ENCODE data around the gene HEATR5A. TPM values are rescaled to one million over a fixed set of nuclear protein-coding genes. Genes with fewer than 3 reads are reported as not detected.

The HEATR5A gene
- total RNA-seq, 1 experiment from 2014 or later = 13.2 TPM

GRCh38 chr14:31426663-31427062 is 6.3 kb upstream of the HEATR5A start:
- DNase-seq (ENCODE audit: low read depth) = no peak

GRCh38 chr14:31425905-31426304 is 5.6 kb upstream of the HEATR5A start:
- DNase-seq (ENCODE audit: low read depth) = no peak

DNA sequence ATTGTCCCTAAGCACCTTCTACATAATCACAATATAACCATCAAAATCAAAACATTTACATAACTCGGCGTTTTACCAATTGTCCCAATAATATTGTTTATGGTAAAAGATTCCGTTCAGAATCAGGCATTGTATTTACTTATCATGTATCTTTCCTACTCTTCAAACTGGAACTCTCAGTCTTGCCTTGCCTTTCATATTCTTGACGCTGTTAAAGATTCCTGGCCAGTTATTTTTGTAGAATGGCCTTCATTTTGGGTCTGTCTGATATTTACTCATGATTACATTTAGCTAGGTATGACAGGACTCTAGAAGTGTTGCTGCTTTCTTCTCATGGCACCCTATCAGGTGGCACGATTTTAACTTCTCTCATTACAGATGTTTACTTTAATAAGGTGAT is 850 bp upstream of the HEATR5A start:
- DNase-seq (ENCODE audit: low read depth) = no peak

DNA sequence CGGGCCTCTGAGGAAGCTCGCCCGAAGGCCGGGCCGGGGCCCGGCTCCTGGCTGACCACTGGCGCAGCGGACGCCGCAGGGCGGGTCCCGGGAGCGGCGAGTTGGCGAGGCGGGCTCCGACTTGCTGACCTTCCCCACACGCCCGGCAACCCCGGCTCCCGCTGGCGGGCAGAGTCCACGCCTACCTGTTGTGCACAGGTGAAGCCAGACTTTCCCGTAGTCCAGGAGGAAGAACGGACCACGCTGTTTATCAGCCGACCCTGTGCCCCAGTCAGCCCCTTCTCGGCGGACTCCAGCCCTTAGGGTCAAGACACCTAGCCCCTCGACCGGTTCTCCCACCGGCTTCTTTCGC is 407 bp downstream of the HEATR5A start:
- peak; percentile 31 for DNase-seq (ENCODE audit: low read depth)

- peak; percentile 2 for DNase-seq (ENCODE audit: low read depth)
Measured at GRCh38 chr14:31419179-31419966, 977 bp downstream of the HEATR5A start.

DNA sequence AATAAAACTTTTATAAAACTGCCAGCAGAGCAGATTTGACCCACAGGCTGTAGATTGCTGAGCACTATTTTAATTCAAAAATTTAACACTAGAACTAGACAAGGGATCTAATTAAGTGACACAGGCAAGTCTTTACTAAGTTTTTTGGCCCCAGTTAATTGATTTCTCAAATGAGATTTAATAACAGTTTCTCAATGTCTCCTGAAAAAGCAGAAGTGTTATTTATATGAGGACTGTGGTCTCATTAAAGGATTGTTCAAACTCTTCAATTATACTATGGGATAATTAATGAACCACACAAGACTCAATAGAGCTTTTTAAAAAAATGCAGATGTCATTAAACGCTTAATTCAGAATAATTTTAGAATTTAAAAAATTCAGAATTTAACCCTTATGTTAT is 1.9 kb downstream of the HEATR5A start:
- DNase-seq (ENCODE audit: low read depth) = no peak

DNA sequence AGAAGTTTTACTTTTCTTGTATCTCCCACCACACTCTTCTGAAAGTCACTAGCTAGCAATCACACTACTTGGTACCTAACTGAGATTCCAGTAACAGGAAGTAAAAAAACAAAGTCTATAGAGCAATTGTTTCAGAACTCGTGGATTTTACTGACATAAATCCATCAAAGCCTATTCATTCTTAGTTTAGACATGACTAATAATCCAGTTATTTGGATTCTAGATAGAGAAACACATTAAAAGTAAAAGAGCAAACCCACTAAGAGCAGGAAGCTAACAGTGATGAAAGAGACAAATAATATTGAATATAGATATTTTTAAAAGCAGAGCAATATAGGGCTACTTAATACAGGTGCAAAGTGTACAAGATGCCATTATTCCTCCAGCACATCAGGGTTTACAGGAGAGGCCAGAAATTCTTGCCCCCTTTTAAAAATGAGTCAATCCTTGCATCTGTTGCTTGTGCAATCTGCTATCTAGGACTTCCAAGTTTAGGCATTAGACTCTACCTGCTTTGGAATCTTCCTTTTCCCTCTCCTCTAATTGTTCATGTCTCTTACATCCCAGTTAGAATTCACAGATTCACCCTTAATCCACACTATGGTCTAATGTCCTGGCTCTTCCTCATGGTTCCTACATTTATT is 6.0 kb downstream of the HEATR5A start:
- peak; percentile 49 for DNase-seq (ENCODE audit: low read depth)

DNA sequence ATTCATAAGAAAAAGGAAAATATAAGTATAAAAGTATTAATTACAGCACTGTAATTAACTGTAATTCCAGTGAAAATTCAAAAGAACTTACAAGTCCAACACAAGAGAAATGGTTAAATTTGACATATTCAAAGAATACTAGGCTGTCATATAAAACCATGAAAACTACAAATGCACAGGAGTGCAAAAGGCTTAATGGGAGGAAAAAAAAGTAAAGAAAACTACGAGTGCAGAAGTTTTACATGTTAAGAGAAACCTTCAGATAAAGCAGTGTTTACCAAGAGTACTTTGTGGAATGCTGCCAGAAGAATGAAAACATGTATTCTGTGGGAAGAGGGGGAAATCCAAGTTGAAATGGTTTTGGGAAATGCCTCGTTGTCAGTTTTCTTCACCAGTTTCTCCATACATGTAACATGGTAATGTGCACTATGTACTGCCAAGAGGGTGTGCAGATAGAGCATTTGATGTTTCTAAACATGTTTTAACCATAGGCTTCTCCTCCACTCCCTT is 9.1 kb downstream of the HEATR5A start:
- DNase-seq (ENCODE audit: low read depth) = no peak

GRCh38 chr14:31410048-31410650 is 10.2 kb downstream of the HEATR5A start:
- no peak for DNase-seq (ENCODE audit: low read depth)

DNA sequence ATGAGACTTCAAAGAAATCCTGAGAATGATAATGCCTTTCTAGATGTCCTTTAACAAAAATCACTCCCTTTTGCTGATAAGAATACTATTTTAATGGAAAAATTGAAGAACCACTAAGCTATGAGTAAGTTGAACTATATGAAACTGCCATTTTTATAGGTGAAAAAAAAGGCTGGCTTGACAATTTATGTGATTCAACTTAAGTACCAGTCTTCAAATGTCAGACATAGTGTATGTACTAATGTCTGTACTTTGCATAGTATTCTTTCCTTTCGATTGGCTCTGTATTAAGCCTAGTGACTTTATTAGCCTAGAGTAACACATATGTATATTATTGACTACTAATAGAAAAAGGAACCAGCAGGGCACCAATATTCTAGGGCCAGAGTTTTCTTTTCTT is 11.9 kb downstream of the HEATR5A start:
- DNase-seq (ENCODE audit: low read depth) = no peak

DNA sequence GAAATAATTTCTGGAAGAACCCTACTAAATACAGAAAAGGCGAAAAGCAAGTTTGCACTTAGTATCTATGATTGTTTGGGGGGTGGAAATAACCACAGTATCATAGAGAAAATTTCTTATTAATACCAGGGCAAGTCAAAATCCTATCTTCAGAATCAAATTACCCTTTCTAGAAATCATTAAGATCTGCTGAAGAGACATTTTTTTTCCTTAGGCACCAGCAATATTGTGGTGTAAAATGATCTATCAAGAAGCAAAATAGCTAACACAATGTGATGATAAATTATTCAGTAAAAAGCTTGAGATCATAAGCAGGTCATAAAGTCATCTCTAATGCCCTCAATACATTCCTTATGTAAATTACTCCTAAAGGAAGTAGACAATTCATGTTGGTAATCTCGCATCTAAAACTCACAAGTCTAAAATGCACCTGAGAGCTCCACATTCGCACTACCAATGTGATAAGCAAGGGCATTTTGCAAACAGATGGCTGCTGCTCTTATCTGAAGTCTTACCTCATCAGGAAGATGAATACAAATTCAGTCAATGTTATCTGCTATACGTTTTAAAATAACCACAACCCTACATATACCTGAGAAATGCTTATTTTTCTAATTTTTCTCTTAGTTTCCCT is 14.6 kb downstream of the HEATR5A start:
- no peak for DNase-seq (ENCODE audit: low read depth)

DNA sequence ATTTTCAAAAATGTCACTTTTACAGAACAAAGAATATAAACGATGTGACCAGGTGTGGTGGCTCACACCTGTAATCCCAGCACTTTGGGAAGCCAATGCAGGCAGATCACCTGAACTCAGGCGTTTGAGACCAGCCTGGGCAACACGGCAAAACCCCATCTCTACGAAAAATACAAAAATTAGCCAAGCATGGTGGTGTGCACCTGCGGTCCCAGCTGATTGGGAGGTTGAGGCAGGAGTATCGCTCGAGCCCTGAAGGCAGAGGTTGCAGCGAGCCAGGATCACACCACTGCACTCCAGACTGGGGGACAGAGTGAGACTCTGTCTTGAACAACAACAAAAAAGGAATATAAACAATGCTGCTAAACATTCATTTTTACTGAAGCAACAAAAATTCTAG is 15.2 kb downstream of the HEATR5A start:
- DNase-seq (ENCODE audit: low read depth) = no peak

GRCh38 chr14:31403707-31404106 is 16.6 kb downstream of the HEATR5A start:
- DNase-seq (ENCODE audit: low read depth) = no peak

GRCh38 chr14:31402764-31403439 is 17.4 kb downstream of the HEATR5A start:
- DNase-seq (ENCODE audit: low read depth) = no peak

DNA sequence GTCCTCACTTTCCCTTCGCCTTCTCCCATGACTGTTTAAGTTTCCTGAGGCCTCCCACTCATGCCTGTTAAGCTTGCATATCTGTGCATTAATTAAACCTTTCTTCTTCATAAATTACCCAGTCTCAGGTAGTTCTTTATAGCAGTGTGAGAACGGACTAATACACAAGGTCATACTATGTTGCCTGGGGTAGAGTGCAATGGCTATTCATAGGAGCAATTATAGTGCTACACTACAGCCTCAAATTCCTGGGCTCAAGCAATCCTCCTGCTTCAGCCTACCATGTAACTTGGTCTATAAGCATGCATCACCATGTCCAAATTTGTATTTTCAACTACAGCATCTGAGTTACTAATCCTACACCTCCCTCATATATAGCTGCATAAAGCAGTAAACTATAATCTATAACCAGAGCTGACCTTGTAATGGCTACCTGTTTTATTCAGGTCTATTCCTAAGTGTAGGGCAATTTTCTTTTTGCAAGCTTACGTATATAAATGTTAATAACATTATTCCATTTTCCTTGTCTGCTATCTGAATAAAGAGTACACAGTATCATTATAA is 18.9 kb downstream of the HEATR5A start:
- DNase-seq (ENCODE audit: low read depth) = no peak

DNA sequence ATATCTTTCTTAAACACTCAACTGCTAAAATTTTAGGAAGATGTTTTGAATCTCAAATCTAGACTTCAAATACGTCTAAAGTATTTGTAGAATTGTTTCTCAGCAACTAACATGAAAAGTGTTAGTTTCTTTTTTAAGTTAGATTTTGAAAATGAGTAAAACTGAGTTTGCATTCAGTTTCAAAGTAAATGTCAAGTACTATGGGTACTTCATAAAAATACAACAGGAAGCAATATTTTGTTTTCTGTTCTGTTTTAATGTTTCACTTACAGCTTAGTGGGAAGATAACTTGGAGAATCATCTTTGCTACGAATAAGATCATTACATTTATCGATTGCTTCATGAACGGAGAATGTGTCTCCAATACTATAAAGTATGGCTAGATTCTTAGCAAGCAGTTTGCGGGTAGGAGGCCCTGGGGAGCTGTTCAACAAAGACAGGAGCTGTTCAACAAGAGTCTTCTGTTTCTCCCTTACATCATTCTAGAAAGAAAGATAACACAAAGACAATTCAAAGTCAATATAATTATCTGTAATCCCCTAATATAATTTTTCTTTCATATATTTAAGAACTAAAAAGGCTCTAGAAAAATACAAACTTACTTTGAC is 20.2 kb downstream of the HEATR5A start:
- no peak for DNase-seq (ENCODE audit: low read depth)

DNA sequence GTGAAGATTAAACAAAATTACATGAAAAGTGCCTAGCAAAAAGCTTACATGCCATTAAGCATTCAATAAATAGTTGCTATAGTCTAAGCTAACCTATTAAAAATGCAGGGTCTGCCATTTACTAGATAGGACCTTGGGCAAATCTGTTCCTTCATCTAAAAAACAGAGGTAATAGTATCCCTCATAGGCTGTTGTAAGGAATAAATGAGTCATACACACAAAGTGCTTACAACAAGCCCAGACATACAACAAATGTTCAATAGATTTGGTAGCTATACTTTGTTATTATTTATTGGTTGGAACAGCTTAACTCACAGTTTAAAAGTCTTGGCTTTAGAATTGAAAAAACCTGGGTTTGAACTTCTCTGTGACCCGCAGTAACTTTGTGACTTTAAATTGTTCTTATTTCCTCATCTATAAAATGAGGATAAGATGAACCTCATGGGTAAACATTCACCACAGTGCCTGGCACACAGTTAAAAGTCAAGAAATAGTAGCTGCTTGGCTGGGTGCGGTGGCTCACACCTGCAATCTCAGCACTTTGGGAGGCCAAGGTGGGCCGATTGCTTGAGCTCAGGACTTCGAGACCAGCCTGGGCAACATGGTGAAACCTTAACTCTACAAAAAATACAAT is 24.7 kb downstream of the HEATR5A start:
- no peak for DNase-seq (ENCODE audit: low read depth)

DNA sequence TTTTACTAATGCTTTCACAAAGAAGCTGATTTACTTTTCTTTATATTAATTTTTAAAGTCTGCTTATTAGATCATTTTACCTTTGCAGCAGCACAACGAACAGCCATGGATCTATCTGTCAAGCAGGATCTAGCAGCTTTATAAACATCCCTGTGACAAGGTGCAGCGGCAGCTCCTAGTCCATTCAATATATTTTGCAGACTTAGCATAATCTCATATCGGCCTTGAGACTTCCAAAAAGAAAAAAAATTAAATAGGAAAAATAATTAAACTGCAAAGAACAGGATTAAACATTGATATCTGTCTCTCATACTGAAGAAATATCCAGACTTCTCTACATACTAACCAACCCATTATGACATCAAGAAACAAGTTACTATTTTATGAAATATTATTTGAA is 25.2 kb downstream of the HEATR5A start:
- DNase-seq (ENCODE audit: low read depth) = no peak

DNA sequence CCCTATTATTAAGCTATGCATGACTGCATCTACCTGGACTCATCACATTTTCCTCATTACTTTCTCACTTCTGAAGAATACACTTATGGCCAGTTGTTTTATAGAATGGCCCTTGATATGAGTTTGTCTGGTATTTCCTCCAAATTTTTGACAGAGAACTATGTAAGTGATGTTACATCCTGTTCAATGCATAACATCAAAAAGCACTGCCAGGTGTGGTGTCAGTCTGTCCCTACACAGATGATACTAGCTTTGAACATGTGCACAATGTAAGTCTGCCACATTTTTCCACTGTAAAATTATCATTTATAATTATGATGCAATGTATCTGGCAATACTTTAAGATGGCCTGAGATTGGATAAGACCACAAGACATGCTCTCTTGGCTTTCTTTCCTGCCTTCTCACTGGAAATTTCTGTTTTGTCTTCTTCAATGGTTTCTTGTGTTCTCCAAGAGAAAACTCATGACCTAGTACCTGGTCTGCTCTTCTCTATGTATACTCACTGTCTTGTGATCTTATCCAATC is 28.3 kb downstream of the HEATR5A start:
- no peak for DNase-seq (ENCODE audit: low read depth)

- DNase-seq (ENCODE audit: low read depth) = no peak
Measured at GRCh38 chr14:31391473-31391872, 28.9 kb downstream of the HEATR5A start.

All from HT1080 (cell line).